ENCODE measurements around the gene RASL10B.
A peak's percentile ranks its signal among the peaks of the same experiment; 100 is the strongest.

RASL10B gene

GRCh38 chr17:35786941-35787432 lies 55.5 kb downstream of the RASL10B start:
- peak overlapping the region in 12 of 21 experiments; percentile 0 to 75 (median 35) for H3K27ac ChIP-seq
- no peak overlapping the region for H3K4me3 ChIP-seq

- peak overlapping the region in 17 of 21 experiments; percentile 8 to 84 (median 58) for H3K27ac ChIP-seq
Measured at GRCh38 chr17:35788477-35789368, 57.3 kb downstream of the RASL10B start.

DNA sequence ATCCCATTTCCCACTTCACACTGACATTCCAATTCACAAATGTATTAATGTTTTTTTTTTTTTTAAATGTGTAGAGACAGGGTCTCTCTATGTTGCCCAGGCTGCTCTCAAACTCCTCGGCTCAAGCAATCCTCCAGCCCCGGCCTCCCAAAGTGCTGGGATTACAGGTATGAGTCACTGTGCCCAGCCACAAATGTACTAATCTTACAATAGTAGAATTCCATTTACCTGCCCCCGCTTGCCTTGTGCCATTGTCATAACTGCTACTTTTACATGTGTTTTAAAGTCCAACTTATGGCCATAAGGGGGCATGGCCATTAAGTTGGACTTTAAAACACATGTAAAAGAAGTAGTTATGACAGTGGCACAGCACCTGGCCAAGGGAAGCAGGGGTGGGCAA lies 59.4 kb downstream of the RASL10B start:
- H3K27ac ChIP-seq, result no peak overlapping the region

More at GRCh38 chr17:35788477-35789368, 57.3 kb downstream of the RASL10B start:
- H3K4me3 ChIP-seq, result no peak overlapping the region

GRCh38 chr17:35791681-35792350 lies 60.4 kb downstream of the RASL10B start:
- H3K27ac ChIP-seq, result peak overlapping the region in 1 of 21 experiments; percentile 10
- H3K4me3 ChIP-seq, result no peak overlapping the region

More for the DNA sequence above, 59.4 kb downstream of the RASL10B start:
- H3K4me3 ChIP-seq, result no peak overlapping the region
